ENCODE measurements around the gene PSME2.

The PSME2 gene

DNA sequence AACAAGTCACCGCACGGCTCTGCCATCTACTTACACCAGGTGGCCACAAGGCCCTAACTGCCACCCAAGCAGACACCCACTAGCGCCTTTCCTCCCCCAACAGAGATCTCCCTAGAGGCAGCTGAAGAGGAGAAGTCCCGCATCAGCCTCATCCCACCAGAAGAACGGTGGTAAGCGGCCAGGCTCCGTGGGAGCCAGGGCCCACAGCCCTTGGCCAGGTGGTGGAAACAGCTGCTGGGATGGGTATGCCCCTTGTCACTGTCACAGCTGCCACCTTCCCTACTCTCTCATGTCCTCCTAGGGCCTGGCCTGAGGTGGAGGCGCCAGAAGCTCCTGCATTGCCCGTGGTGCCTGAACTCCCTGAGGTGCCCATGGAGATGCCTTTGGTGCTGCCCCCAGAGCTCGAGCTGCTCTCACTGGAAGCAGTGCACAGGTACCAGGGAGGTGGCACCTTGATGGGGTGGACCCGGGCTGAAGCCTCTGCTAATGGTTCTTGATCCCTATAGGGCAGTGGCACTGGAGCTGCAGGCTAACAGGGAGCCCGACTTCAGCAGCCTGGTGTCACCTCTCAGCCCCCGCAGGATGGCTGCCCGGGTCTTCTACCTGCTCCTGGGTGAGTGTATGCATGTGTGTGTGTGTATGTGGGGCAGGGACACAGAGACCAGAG lies 33.0 kb upstream of the PSME2 start:
- no peak for DNase-seq

DNA sequence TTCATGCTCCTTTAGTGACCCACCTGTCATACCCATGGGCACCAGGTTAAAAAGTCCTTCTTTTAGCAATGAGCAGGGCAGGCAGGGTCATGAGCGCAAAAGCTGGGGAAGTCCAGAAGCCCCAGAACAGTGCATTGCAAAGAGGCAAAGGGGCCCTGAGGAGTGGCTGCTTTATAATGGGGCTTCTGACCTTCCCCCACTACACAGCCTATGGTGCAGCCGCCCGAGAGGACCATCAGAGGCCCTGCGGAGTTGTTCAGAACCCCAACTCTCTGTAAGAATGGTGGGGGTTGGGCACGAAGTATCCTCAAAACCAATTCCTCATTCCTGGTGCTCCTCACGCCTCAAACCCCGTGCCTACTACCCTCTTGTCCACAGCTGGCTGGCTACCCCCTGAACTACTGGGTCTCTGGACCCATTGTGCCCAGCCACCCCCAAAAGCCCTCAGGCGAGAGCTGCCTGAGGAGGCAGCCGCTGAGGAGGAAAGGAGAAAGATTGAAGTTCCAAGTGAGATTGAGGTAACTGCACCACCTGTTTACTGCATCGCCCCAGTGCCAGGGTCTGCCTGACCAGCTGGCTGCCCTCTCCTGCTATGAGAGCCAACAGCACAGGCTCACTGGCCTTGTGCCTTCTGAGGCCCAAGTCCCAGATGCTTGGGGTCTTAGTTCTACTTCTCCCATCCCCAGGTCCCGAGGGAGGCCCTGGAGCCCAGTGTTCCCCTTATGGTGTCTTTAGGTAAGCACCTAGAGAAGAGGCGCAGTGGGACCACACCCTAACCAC lies 32.2 kb upstream of the PSME2 start:
- no peak for DNase-seq

DNA sequence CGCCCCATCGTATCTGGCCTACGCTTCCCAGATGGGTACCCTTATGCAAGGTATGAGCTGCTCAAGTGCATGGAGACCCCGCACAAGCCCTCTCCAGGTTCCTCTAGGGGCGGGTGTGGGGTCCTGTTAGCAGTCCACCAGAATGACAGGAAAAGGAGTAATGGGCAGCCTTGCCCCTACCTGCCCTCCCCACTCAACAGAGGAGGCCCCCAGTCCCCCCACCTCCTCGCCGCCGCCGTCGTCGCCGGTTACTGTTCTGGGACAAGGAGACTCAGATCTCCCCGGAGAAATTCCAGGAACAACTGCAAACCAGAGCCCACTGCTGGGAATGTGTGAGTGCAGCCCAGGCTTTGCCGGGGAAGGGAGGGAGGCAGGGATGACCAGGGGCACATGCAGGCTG lies 31.5 kb upstream of the PSME2 start:
- no peak for DNase-seq

DNA sequence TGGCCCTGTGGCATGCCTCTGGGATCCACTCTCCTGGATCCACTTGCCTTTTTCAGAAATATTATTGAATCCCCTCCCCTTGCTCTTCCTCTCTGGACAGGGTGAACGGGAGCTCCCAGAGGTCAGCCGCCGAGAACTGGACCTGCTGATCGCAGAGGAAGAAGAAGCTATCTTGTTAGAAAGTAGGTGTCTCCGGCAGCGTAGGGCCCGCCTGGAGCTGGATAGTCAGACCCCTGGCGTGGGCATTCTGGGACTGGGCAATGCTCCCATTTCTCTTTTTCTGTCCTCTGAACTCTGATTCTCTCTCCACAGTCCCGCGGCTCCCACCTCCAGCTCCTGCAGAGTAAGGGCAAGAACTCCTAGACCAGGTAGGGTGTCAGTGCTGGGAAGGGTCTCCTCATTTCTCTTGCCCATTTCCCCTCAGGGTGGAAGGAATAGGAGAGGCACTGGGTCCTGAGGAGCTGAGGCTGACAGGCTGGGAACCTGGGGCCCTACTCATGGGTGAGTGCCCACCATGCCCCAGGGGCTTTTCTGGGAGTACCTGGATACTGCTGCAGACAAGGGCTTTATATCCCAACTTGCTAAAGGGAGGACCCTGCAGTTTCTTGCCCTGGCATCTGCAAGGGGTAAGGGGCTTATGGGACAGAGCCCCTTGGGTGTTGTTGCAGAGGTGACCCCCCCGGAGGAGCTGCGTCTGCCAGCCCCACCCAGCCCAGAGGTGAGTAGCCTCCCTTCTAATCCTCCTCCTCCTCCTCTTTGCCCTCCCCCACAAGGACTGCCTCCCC lies 30.8 kb upstream of the PSME2 start:
- no peak for DNase-seq

DNA sequence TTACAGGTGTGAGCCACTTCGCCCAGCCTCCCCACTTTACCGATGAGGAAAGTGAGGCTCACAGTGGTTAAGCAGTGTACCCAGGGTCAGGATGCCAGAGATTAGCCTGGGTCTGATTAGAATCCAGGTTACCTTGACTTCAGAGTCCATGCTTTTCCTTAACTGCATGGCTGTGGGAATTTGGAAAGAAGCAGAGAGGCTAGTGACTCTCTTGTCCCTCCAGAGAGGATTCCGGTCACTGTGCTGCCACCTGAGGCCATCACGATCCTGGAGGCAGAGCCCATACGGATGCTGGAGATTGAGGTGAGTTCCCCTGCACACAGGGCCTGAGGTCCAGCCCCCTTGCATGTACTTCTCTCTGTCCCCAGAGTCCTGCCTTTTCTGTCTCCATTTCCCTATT lies 30.2 kb upstream of the PSME2 start:
- DNase-seq = no peak

DNA sequence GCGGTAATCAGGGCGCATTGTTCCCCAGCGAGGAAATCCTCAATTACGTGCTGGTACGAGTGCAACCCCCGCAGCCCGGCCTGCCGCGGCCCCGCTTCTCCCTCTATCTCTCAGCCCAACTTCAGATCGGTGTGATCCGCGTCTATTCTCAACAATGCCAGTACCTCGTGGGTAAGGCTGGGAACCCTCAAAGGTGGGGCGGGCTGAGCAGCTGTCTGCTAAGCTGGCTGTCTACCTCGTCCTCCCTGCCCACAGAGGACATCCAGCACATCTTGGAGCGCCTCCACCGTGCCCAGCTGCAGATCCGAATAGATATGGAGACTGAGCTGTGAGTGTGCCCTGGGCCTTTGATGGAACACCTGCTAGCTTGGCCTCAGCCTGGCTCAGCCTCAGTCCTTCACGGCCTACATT lies 26.5 kb upstream of the PSME2 start:
- no peak for DNase-seq

DNA sequence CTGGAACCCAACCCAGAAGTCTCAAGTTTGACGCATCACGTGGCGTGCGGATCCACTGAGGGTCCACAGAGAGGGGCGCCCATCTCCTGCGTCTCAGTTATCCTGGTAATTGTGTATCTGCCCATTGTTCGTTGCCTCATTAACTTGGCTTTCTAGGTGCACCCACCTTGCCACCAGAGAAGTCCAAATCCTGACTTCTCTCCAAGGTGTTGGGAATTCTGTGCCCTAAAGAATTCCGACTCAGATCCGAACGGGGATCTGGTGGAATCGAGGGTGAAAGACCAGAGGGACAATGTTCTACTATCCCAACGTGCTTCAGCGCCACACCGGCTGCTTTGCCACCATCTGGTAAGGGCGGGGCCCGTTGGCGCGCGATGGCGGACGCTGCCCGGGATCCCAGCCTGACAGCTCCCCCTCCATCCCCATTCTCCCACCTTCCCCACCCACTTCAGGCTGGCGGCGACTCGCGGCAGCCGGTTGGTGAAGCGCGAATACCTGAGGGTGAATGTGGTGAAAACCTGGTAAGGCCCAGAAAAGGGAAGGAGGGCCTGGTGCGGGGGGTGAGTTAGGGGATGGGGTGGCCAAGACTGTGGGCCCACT lies 26.0 kb upstream of the PSME2 start:
- DNase-seq = no peak

DNA sequence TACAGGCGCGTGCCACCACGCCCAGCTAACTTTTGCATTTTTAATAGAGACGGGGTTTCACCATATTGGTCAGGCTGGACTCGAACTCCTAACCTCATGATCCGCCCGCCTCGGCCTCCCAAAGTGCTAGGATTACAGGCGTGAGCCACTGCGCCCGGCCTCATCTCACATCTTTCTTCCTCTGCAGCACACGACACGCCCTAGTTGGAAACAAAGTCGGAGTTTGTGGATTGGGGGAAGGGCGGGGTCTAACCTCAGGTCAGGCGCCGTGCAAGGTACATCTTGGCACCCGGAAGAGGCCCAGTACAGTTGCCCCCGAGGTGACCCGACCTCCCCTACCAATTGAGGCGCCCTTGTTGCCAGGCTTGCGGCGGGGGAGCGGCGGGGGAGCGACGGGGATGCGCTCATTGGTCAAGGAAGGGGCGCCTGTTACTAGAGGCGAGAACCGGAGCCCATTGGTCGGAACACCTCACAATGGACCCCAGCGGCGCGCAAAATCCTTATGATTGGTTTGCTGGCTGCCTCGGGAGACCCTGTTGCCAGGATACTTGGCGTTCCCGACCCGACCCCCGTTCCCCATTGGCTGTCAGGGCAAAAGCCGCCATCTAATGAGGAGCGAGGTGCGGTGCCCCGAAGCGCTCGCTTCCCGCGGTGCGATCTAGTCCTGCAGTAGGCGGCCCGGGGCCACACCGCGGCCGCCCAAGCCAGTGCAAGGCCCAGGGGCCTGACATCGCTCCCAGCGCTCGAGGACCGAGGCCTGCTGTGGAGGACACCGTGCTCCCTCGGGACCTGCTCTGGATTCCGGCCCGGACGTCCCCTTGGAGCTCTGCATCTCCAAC lies 25.2 kb upstream of the PSME2 start, which contains the start of gene REC8:
REC8 (plus strand) TSS at position 659 of the 839 bp plus-strand sequence. CDS start 473 bp downstream, outside the sequence.
- peak; percentile 41 to 81 (median 67) for DNase-seq

DNA sequence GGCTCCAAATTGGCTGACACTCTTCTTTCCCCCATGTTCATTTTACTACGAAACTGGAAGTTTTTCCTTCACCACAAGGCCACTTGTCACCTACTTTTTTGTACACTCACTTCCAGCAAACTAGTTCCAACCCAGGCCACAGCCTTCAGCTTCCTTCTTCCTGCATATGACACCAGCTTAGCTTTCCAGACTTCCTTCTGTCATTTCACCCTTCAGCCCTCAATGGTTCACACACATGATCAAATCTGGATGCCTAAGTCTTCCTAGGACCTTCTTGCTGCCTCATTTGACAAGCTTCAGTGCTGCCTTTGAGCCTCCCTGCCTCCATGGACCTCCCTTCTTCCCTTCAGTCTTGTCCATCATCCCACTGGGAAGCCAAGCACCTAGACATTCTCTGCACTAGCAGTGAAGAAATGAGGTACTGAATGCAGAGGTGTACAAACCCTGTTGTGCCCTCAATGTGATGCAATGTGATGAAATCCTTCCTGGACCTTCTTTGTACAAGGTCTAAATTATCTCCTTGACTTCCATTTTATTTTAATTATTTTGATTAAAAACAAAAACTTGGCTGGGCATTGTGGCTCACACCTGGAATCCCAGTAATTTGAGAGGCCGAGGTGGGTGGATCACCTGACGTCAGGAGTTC lies 21.2 kb upstream of the PSME2 start:
- no peak for DNase-seq

DNA sequence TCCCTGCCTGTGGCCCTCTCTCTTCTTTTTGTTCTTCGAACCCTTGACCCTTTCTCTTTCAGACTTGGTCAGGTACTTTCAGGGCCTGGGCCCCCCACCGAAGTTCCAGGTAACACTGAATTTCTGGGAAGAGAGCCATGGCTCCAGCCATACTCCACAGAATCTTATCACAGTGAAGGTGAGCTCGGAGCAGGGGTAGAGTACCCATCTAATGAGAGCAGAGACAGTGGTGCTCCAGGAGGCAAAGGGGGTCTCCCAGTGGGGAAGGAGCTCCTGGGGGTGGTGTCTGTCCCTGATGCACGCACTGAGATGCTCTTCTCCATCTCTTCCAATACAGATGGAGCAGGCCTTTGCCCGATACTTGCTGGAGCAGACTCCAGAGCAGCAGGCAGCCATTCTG lies 19.4 kb upstream of the PSME2 start:
- DNase-seq = no peak

DNA sequence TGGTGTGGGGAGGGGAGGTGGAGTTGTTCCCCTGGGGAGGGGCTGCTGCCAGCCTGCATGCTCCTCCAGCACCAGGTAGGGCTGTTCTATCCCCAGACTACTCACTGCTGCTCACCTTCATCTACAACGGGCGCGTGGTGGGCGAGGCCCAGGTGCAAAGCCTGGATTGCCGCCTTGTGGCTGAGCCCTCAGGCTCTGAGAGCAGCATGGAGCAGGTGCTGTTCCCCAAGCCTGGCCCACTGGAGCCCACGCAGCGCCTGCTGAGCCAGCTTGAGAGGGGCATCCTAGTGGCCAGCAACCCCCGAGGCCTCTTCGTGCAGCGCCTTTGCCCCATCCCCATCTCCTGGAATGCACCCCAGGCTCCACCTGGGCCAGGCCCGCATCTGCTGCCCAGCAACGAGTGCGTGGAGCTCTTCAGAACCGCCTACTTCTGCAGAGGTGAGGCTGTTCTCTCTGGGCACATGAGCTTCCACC lies 18.1 kb upstream of the PSME2 start:
- no peak for DNase-seq

DNA sequence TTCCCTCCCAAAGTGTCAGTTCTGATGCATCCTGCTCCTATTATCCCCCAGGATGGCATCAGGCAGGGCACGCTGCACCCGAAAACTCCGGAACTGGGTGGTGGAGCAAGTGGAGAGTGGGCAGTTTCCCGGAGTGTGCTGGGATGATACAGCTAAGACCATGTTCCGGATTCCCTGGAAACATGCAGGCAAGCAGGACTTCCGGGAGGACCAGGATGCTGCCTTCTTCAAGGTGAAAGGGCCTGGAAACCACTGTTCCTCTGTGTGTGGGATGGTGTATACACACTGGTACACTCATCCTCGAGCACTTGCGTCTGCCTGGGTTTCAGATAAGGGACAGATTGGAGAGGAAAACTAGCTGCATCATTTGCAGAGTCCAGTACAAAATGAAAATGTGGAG lies 15.7 kb upstream of the PSME2 start:
- DNase-seq = peak in 1 of 5 experiments; percentile 37

DNA sequence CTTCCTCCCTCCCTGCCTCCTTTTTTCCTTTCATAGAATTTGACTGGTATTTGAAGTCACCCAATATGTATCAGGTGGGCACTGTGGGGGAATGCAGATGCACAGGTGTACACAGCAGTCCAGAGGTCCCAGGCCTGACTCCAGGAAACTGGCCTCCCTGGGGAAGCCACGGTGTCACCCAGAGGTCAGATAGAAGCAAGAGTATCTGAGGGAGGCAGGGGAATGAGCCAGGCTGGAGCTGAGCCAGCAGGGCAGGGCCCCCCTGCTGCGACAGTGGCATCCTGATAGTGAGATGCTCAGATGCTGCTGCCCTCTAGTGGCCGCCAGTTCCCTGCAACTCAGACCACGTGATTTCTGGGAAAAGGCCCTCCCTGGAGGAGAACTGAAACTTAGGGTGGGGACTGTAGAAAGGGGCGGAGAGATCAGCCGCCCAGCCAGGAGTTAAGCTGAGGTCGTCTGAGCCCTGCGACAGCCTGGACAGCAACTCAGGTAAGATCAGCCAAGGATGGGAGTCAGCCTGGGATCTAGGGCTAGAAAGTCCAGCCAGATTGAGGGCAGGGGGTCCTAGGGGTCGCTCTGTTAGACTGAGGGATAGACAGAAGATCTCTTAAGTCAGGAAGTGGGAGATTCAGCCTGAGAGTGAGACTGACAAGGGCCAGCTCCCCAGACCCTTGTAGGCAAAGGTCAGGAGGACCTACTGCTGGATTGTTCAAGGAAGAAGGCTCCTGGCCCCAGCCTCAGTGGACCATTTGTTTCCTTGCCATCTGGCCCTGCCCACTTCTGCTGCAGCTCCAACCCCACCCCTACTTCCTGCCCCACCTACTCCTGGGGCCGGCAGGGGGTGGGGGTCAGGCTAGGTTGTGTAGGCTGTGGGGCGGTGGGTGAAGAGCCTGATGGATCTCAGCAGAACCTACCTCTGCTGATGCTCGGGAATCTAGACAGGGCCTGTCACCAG lies 14.7 kb upstream of the PSME2 start, which contains the start of gene IRF9:
IRF9 (plus strand) TSS at position 416 of the 955 bp plus-strand sequence. CDS start 880 bp downstream, outside the sequence.
- peak; percentile 90 to 98 (median 93) for DNase-seq

DNA sequence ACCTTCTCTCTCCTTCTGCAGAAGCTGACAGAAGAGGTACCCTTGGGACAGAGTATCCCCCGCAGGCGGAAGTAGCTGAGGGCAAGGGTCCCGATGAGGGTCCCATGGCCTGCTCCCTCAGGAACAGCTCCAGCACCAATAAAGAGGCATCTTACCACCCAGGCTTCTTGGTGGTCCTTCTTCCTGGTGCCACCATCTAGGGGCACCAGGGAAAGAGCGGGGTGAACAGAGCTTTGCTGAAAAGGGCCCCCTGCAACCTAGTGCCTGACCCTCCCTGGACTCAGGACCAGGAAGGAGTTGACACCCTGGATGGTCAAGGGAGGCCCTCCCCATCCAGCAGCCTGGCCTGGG lies 14.1 kb upstream of the PSME2 start:
- DNase-seq = no peak

DNA sequence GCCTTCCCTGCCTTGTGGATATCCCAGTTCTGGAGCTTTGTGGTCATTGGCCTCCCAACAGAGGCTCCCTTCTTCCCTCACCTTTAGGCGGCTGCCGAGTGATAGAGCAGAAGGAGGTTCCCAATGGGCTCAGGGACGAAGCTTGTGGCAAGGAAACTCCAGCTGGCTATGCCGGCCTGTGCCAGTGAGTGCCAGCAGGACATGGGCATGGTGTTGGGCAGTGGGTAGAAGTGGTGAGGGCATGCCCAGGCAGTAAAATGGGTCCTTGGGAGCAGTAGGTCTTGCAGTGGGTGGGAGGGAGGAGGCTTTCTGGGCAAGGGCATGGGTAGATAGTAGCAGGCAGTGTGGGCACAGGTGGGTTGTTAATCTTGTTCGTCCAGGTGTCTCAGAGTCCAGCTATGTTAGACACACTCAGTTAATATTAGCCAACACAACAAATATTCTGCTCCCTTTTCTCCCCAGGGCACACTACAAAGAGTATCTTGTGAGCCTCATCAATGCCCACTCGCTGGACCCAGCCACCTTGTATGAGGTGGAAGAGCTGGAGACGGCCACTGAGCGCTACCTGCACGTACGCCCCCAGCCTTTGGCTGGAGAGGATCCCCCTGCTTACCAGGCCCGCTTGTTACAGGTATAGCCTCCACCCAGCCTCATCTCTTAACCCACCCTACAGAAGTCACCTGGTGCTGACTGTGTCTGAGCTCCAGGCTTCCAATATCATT lies 13.5 kb upstream of the PSME2 start:
- DNase-seq = no peak

DNA sequence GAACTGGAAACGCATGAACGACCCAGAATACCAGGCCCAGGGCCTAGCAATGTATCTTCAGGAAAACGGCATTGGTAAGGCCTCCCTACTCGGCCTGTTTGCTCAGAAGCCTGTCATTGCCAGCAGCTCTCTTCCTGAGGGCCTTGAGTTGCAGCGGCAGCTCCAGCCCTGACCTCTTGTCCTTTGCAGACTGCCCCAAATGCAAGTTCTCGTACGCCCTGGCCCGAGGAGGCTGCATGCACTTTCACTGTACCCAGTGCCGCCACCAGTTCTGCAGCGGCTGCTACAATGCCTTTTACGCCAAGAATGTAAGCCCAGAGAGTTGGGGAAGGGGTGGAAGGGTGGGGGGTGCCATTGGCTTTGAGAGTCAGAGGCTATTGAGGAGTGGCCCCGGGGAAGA lies 10.9 kb upstream of the PSME2 start:
- no peak for DNase-seq

DNA sequence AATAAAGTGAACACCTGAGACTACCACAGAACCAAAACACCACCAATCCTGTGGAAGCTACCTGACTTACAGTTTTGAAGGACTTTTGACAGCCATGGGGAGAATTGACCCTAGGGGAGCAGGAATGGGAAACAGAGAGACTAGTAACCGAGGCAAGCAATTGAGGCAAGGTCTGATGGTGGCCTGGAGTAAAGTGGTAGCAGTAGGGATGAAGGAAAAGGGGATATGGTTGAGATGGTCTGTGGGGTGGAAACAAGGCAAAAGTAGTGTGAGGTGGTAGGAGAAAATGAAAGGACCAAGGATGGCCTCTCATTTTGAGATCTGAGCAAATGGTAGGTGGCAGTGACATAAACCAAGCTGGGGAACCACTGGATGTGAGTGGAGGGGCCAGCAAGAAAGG lies 10.4 kb upstream of the PSME2 start:
- no peak for DNase-seq

DNA sequence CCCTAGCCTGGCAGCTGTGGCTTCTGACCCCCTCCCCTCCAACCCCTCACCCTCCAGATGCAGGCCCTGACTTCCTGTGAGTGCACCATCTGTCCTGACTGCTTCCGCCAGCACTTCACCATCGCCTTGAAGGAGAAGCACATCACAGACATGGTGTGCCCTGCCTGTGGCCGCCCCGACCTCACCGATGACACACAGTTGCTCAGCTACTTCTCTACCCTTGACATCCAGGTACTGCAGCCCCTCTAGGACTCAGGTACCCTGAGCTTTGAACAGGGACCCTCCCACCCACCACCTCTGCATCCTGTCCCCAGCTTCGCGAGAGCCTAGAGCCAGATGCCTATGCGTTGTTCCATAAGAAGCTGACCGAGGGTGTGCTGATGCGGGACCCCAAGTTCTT lies 8.7 kb upstream of the PSME2 start:
- DNase-seq = no peak

DNA sequence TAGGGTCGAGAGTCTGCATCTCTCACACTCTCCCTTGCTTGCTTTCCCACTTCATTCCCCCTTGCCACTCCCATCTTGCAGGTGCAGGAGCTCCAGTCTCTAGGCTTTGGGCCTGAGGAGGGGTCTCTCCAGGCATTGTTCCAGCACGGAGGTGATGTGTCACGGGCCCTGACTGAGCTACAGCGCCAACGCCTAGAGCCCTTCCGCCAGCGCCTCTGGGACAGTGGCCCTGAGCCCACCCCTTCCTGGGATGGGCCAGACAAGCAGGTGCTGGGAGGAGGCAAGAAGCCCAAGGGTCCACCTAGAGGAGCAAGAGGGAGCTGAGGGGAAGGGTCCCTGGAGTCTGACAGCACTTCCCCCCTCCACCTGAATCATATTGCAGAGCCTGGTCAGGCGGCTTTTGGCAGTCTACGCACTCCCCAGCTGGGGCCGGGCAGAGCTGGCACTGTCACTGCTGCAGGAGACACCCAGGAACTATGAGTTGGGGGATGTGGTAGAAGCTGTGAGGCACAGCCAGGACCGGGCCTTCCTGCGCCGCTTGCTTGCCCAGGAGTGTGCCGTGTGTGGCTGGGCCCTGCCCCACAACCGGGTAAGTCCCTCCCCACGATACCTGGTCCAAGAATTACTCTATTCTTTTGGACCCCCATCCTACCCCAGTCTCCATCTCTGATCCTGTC lies 5.1 kb upstream of the PSME2 start:
- DNase-seq = no peak
